Measurements from ENCODE around the gene CIITA. TPM values are rescaled to one million over a fixed set of nuclear protein-coding genes. Genes with fewer than 3 reads are reported as not detected.
A peak's percentile ranks its signal among the peaks of the same experiment; 100 is the strongest.

The CIITA gene
- total RNA-seq, 1 donor from 2014 or later, result 401 TPM

GRCh38 chr16:10954903-10955302 lies 77.9 kb downstream of the CIITA start:
- peak overlapping the region; percentile 61 for H3K4me3 Mint-ChIP-seq

GRCh38 chr16:10957771-10958482 lies 80.9 kb downstream of the CIITA start:
- Mint-ChIP-seq H3K27me3 (no peaks in the 10 kb centered on the region), H3K4me1 (peaks cover 67% of the 10 kb centered on the region), H3K4me3 (peak overlapping the region; percentile 42), H3K36me3 (ENCODE audit: low read depth) (peaks cover 49% of the 10 kb centered on the region), H3K9me3 (no peaks in the 10 kb centered on the region), H3K27ac (peak overlapping the region; percentile 59)
- intact Hi-C loops (cut with micrococcal nuclease), result no loop called here
- no peak for TF ChIP-seq CTCF (IDR thresholded peaks at IDR 0.05)
- CTCF ChIA-PET, result interaction anchor here (1.0 to 1.7 kb wide), 4 partner anchors 14 to 574 kb away, joined by 3 to 8 read pairs (median 4); no protein-coding TSS in a partner anchor
- ATAC-seq (ENCODE audit: low read depth) (peak; percentile 61), DNase-seq (no peak)
- POLR2A ChIA-PET, result interaction anchor here (0.6 to 3.5 kb wide), 11 partner anchors 9 to 1001 kb away, joined by 3 to 19 read pairs (median 3); partner anchors contain the start of genes CLEC16A, SOCS1 and TXNDC11

More at GRCh38 chr16:10954903-10955302, 77.9 kb downstream of the CIITA start:
- Mint-ChIP-seq H3K9me3 (no peaks in the 10 kb centered on the region), H3K27ac (peak overlapping the region; percentile 56), H3K36me3 (ENCODE audit: low read depth) (peaks cover 23% of the 10 kb centered on the region), H3K27me3 (no peaks in the 10 kb centered on the region), H3K4me1 (peaks cover 71% of the 10 kb centered on the region)
- DNase-seq (no peak), ATAC-seq (ENCODE audit: low read depth) (no peak)
- ChIA-PET CTCF (interaction anchor here (0.8 to 4.3 kb wide), 10 partner anchors 8 to 577 kb away, joined by 3 to 32 read pairs (median 5); no protein-coding TSS in a partner anchor), POLR2A (interaction anchor here (0.5 to 1.9 kb wide), 4 partner anchors 10 to 690 kb away, joined by 3 to 10 read pairs (median 4); partner anchors contain the start of genes CLEC16A and SOCS1)
- intact Hi-C loops (cut with micrococcal nuclease), result loop anchor here (1.0 to 2.0 kb wide), 7 partner anchors 9 to 760 kb away; no protein-coding TSS in a partner anchor
- TF ChIP-seq CTCF (IDR thresholded peaks at IDR 0.05), result no peak

GRCh38 chr16:10959161-10959560 lies 82.2 kb downstream of the CIITA start:
- no peak for TF ChIP-seq CTCF (IDR thresholded peaks at IDR 0.05)
- H3K27ac Mint-ChIP-seq, result no peak overlapping the region
- peaks cover 65% of the 10 kb centered on the region for H3K4me1 Mint-ChIP-seq
- peaks cover 61% of the 10 kb centered on the region for H3K36me3 Mint-ChIP-seq (ENCODE audit: low read depth)
- ChIA-PET CTCF (interaction anchor here (1.4 kb wide), 1 partner anchor 24 kb away, joined by 3 read pairs; no protein-coding TSS in a partner anchor), POLR2A (interaction anchor here (1.1 to 3.5 kb wide), 4 partner anchors 14 to 411 kb away, joined by 3 to 19 read pairs (median 5); partner anchors contain the start of genes CLEC16A and SOCS1)
- H3K27me3 Mint-ChIP-seq, result no peaks in the 10 kb centered on the region
- H3K4me3 Mint-ChIP-seq, result no peak overlapping the region
- no peaks in the 10 kb centered on the region for H3K9me3 Mint-ChIP-seq
- no peak for DNase-seq
- no peak for ATAC-seq (ENCODE audit: low read depth)
- intact Hi-C loops (cut with micrococcal nuclease), result no loop called here

- no peaks in the 10 kb centered on the region for H3K27me3 Mint-ChIP-seq
- no peak for TF ChIP-seq CTCF (IDR thresholded peaks at IDR 0.05)
- ChIA-PET POLR2A (no interaction called here), CTCF (interaction anchor here (1.2 kb wide), 1 partner anchor 445 kb away, joined by 3 read pairs; no protein-coding TSS in a partner anchor)
- no peak overlapping the region for H3K27ac Mint-ChIP-seq
- no peaks in the 10 kb centered on the region for H3K9me3 Mint-ChIP-seq
- peaks cover 64% of the 10 kb centered on the region for H3K36me3 Mint-ChIP-seq (ENCODE audit: low read depth)
- H3K4me3 Mint-ChIP-seq, result no peak overlapping the region
- ATAC-seq (ENCODE audit: low read depth) (no peak), DNase-seq (no peak)
- H3K4me1 Mint-ChIP-seq, result peaks cover 66% of the 10 kb centered on the region
- intact Hi-C loops (cut with micrococcal nuclease), result no loop called here
Measured at GRCh38 chr16:10961231-10961630, 84.2 kb downstream of the CIITA start.
